NB4 (cell line): Measurements from ENCODE around the gene PLA2G7.

Experiments used
- CTCF ChIP-seq: IDR thresholded peaks from one replicate; pipeline ENCODE4 v1.5.1; 2012; ENCODE audit warnings: low read depth, low read length
- MYC ChIP-seq: IDR thresholded peaks from 2 replicates; pipeline ENCODE4 v1.6.1; 2011; ENCODE audit warnings: low read depth, low read length
- POLR2A ChIP-seq: IDR thresholded peaks from 2 replicates; pipeline ENCODE4 v1.6.1; 2011; ENCODE audit warnings: mild to moderate bottlenecking; ENCODE audit not compliant: insufficient read length; ENCODE audit errors: extremely low read depth

- no peak for TF ChIP-seq CTCF
- no peak for TF ChIP-seq POLR2A
- no peak for TF ChIP-seq MYC
Measured at GRCh38 chr6:46757214-46757596, 22.0 kb upstream of the PLA2G7 start.
